Measurements from ENCODE around the gene C3orf18. TPM values are rescaled to one million over a fixed set of nuclear protein-coding genes. Genes with fewer than 3 reads are reported as not detected.

Gene C3orf18
- total and polyA plus RNA-seq, 9 of the 15 experiments (the other 6 are each of a cell fraction or from before 2014, with no cell fraction given), result 0.01 to 2.3 (median 0.94) TPM

DNA sequence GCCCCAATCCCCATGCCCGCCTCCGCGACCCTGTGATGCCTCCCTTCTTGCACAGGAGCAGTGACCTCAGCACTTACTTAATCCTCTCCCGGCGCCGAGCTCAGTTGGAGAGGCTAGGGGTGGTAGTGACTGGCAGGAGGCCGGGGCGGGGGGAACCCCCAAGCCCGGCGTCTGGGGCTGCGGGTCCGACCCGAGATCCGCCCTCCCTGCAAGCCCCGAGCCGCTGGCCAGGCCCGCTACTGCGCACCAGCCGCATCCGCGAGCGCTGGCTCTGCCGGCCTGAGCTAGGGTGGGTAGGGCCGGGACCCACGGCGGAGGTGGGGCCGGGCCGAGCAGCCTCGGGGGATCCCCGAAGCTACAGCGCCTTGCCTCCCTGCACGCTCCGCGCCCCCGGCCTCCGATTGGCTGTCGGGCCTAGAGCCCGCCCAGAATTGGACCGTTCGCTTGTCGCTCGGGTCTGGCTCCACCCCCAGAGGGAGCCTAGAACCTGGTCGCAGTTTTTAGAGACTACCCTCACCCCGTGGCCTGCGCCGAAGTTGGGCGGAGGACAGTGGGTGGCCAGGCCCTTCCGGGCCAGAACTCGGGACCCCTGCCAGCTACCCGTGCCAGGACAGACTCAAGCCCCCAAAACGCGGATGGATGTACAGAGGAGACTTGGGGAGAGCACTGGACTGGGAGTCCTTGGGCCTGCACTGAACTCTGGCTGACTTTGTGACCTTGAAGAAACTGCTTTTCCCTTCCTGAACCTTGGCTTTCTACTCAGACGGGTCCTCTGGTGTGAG lies at the start of gene C3orf18 (continued):
- TF ChIP-seq CHD2 (IDR thresholded peaks at IDR 0.05; ENCODE audit: low read depth, low read length) (peak; percentile 66; the same call in 1 of the 2 replicates), HDAC2 (IDR thresholded peaks at IDR 0.05) (peak; percentile 46), SP2 (IDR thresholded peaks at IDR 0.05; ENCODE audit: extremely low read depth, low read depth, low read length, poor library complexity, severe bottlenecking) (peak; percentile 72), KDM5B (IDR thresholded peaks at IDR 0.05; ENCODE audit: insufficient replicate concordance, low read depth, low read length) (peak; percentile 20), NEUROD1 (IDR thresholded peaks at IDR 0.05; ENCODE audit: borderline replicate concordance, low read depth, low read length, partially characterized antibody) (peak; percentile 59), MBD2 (IDR thresholded peaks at IDR 0.05; ENCODE audit: borderline replicate concordance, low read depth) (peak; percentile 90), ZEB2 (IDR thresholded peaks at IDR 0.05) (no peak), NFYB (IDR thresholded peaks at IDR 0.05; ENCODE audit: extremely low read depth, insufficient read length) (peak; percentile 96), CXXC5 (CRISPR knock-in tag; IDR thresholded peaks at IDR 0.05) (peak; percentile 94), CC2D1A (IDR thresholded peaks at IDR 0.05) (0 out of 2 replicates have a peak, but pooled peaks have one; percentile 13), POU5F1 (IDR thresholded peaks at IDR 0.05; ENCODE audit: borderline replicate concordance, low read depth, low read length, partially characterized antibody) (no peak), NR2F6 (CRISPR knock-in tag; IDR thresholded peaks at IDR 0.05) (no peak), SP1 (CRISPR knock-in tag; IDR thresholded peaks at IDR 0.05) (peak; percentile 36; the same call in 1 of the 2 replicates), NRF1 (conservative IDR thresholded peaks at IDR 0.05 in 1 of 2, IDR thresholded peaks at IDR 0.05 in 1 of 2) (peak; percentile 71 to 76), KDM1A (IDR thresholded peaks at IDR 0.05) (peak in 1 of 2 experiments; percentile 71; a peak in 2 of 4 replicates), ADNP (tag; IDR thresholded peaks at IDR 0.05) (0 out of 2 replicates have a peak, but pooled peaks have one; percentile 64), BCOR (IDR thresholded peaks at IDR 0.05) (peak; percentile 94), POLR2H (tag; IDR thresholded peaks at IDR 0.05; ENCODE audit: low read depth) (no peak), PHF8 (IDR thresholded peaks at IDR 0.05; ENCODE audit: borderline replicate concordance, low read length) (peak; percentile 42; the same call in 1 of the 2 replicates), KAT2B (IDR thresholded peaks at IDR 0.05; ENCODE audit: low read depth, low read length) (no peak), ZNF134 (CRISPR knock-in tag; conservative IDR thresholded peaks at IDR 0.05) (no peak), ATF1 (CRISPR knock-in tag; IDR thresholded peaks at IDR 0.05) (no peak), ATF1 (tag; IDR thresholded peaks at IDR 0.05) (peak; percentile 47), L3MBTL2 (IDR thresholded peaks at IDR 0.05) (peak; percentile 50; the same call in 1 of the 2 replicates), MIER1 (IDR thresholded peaks at IDR 0.05; ENCODE audit: low read depth) (peak; percentile 76; the same call in 1 of the 2 replicates), JUND (IDR thresholded peaks at IDR 0.05; ENCODE audit: borderline replicate concordance, low read depth, low read length) (no peak), JUND (tag; IDR thresholded peaks at IDR 0.05; ENCODE audit: borderline replicate concordance, low read depth, low read length) (no peak), ZFX (CRISPR knock-in tag; IDR thresholded peaks at IDR 0.05) (peak; percentile 37; the same call in 1 of the 2 replicates), FOS (IDR thresholded peaks at IDR 0.05; ENCODE audit: extremely low read depth, insufficient read length) (peak; percentile 92)
- TF ChIP-seq, protein P1, sequence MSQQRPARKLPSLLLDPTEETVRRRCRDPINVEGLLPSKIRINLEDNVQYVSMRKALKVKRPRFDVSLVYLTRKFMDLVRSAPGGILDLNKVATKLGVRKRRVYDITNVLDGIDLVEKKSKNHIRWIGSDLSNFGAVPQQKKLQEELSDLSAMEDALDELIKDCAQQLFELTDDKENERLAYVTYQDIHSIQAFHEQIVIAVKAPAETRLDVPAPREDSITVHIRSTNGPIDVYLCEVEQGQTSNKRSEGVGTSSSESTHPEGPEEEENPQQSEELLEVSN (IDR thresholded peaks at IDR 0.05; ENCODE audit: borderline replicate concordance in 1 of 2, extremely low read depth in 1 of 2, insufficient read depth in 1 of 2, insufficient read length in 1 of 2, low read depth in 1 of 2, low read length in 1 of 2, poor library complexity in 1 of 2, severe bottlenecking in 1 of 2), result peak in 1 of 2 experiments; percentile 17
